K562 (cell line): ENCODE results near the gene LGALS7B. TPM values are rescaled to one million over a fixed set of nuclear protein-coding genes. Genes with fewer than 3 reads are reported as not detected.
"Not testable (repeated sequence)": the region's sequence is repeated elsewhere in the genome, so short reads cannot be mapped to it uniquely, and the experiment has no call there.

ENCODE experiments used
- ATAC-seq: fragments of 200-7000 bp; cut with Tn5 transposase; 3 replicates; pipeline ENCODE4 v1.9.1; 2020; ENCODE audit warnings: moderate library complexity
- BruUV-seq: library from RNA; stranded (reverse); fragments of 400-500 nt; replicated peaks from 2 replicates; lab custom pipeline; 2021; lab: Mats Ljungman, UMichigan
- CTCF ChIA-PET: fragments of 300-600 bp; formaldehyde crosslinking; extraction: SDS; loops from one replicate; lab custom pipeline; 2021; ENCODE audit warnings: low intra/inter-chr PET ratio; lab: Yijun Ruan, JAX
- POLR2A ChIA-PET: fragments of 300-600, 350-650 bp; sonication (Branson Sonifier 250); formaldehyde crosslinking; extraction: SDS; loops from one replicate; lab custom pipeline; 2021; ENCODE audit warnings: antibody characterized with exemption, inconsistent platforms; lab: Yijun Ruan, JAX
- DNase-seq, 4 experiments: peaks; one replicate each; pipeline versions ENCODE4 v3.0.0 to v3.0.0-alpha.2; 2011 to 2018; ENCODE audit warnings: low spot score in 3 of 4, mixed read lengths in 3 of 4; ENCODE audit errors: extremely low read depth in 1 of 4
- FAIRE-seq: peaks from 2 replicates; lab custom pipeline; 2011; peaks lifted over from hg19 to GRCh38; lab: Jason Lieb, UNC
- H2AFZ ChIP-seq: 2 replicates; pipeline ENCODE4 v1.6.0; 2011; ENCODE audit warnings: low read depth, low read length, control low read depth, inconsistent platforms
- H3K27ac ChIP-seq: fragments of 200-600 bp; 3 replicates; pipeline ENCODE4 v1.8.0; 2011; ENCODE audit warnings: low read depth, mild to moderate bottlenecking, control low read depth, inconsistent platforms, low read length, moderate library complexity, mixed read lengths; ENCODE audit errors: extremely low read depth
- H3K27me3 ChIP-seq, 2 experiments: fragments of 300-600 bp in 1 of 2; 2 replicates in 1 of 2; 3 replicates in 1 of 2; pipeline versions ENCODE4 v1.6.0 to v1.8.0; 2011; ENCODE audit warnings: inconsistent platforms in 2 of 2, low read length in 2 of 2, mild to moderate bottlenecking in 1 of 2, mixed read lengths in 1 of 2, moderate library complexity in 1 of 2; ENCODE audit not compliant: control insufficient read depth in 2 of 2, insufficient read depth in 2 of 2
- H3K36me3 ChIP-seq: fragments of 300-600 bp; 3 replicates; pipeline ENCODE4 v1.8.0; 2011; ENCODE audit warnings: mild to moderate bottlenecking, low read length, inconsistent platforms; ENCODE audit not compliant: control insufficient read depth, insufficient read depth
- H3K4me1 ChIP-seq, 2 experiments: fragments of 200-600 bp in 1 of 2; replicated peaks in 1 of 2; 2 replicates in 1 of 2; 3 replicates in 1 of 2; pipeline versions ENCODE4 v1.5.1 to v1.8.0; 2011; ENCODE audit warnings: inconsistent platforms in 2 of 2, low read length in 2 of 2, mild to moderate bottlenecking in 1 of 2, mixed read lengths in 1 of 2, moderate library complexity in 1 of 2; ENCODE audit not compliant: control insufficient read depth in 2 of 2, insufficient read depth in 2 of 2
- H3K4me2 ChIP-seq: 2 replicates; pipeline ENCODE4 v1.6.1; 2011; ENCODE audit warnings: low read length, control low read depth, inconsistent platforms, mixed read lengths; ENCODE audit not compliant: insufficient read depth
- H3K4me3 ChIP-seq: fragments of 200-600 bp; sonication (generic), shearing (Covaris generic); 2 replicates; pipeline ENCODE4 v1.5.1; 2016; ENCODE audit warnings: control low read depth, inconsistent platforms
- H3K79me2 ChIP-seq: fragments of 200-600 bp; 3 replicates; pipeline ENCODE4 v1.8.0; 2011; ENCODE audit warnings: low read length, inconsistent platforms; ENCODE audit not compliant: control insufficient read depth, insufficient read depth
- H3K9ac ChIP-seq, 2 experiments: 2 replicates each; pipeline versions ENCODE4 v1.6.0 to v1.6.1; 2011; ENCODE audit warnings: low read depth in 2 of 2, low read length in 2 of 2, control low read depth in 1 of 2, inconsistent platforms in 1 of 2, mild to moderate bottlenecking in 1 of 2, mixed read lengths in 1 of 2; ENCODE audit not compliant: insufficient read depth in 1 of 2
- H3K9me1 ChIP-seq: one replicate; pipeline ENCODE4 v1.6.0; 2011; ENCODE audit warnings: inconsistent platforms, mild to moderate bottlenecking, low read length, moderate library complexity; ENCODE audit not compliant: control insufficient read depth, insufficient read depth
- H3K9me3 ChIP-seq: replicated peaks from 2 replicates; pipeline ENCODE4 v1.5.1; 2011; ENCODE audit warnings: low read depth, low read length, inconsistent platforms; ENCODE audit not compliant: control insufficient read depth, insufficient read depth
- H4K20me1 ChIP-seq: replicated peaks from 2 replicates; pipeline ENCODE4 v1.6.1; 2011; ENCODE audit warnings: low read length, inconsistent platforms, mixed read lengths; ENCODE audit not compliant: control insufficient read depth, insufficient read depth
- ADNP ChIP-seq: fragments of 200-800 bp; sonication (Bioruptor generic); IDR thresholded peaks from 2 replicates; pipeline ENCODE4 v1.6.1; 2016; ENCODE audit warnings: missing genetic modification characterization, missing compliant biosample characterization
- BCOR ChIP-seq: fragments of 450-650 bp; IDR thresholded peaks from 2 replicates; pipeline ENCODE4 v1.6.1; 2016
- CREB5 ChIP-seq: fragments of 250-450 bp; sonication (Bioruptor Pico); IDR thresholded peaks from 2 replicates; pipeline ENCODE4 v1.5.0; 2020; ENCODE audit warnings: mild to moderate bottlenecking
- RBM25 ChIP-seq: fragments of 200-400 bp; formaldehyde crosslinking; IDR thresholded peaks from 2 replicates; pipeline ENCODE4 v1.6.1; 2018; ENCODE audit warnings: low read length, low read depth, moderate library complexity; ENCODE audit not compliant: severe bottlenecking
- WGBS: fragments of 100-300 bp; shearing (Covaris generic); methylation state at CpG from one replicate; pipeline ENCODE4 v1.1.6; 2016; ENCODE audit warnings: low coverage, mixed read lengths; ENCODE audit not compliant: insufficient coverage; ENCODE audit errors: missing lambda C conversion rate; 5-methylcytosine and 5-hydroxymethylcytosine counted together
- in situ Hi-C: fragments of 300-500 bp; cut with MboI; formaldehyde crosslinking; loops from 4 replicates; pipeline ENCODE4 v1.15.0; 2018; ENCODE audit warnings: inconsistent platforms, mixed read lengths
- intact Hi-C: fragments of 100-400 bp; cut with micrococcal nuclease; formaldehyde crosslinking; loops from 2 replicates; pipeline ENCODE4 v1.14.2; 2022
- polyA plus RNA-seq, 8 experiments: library from polyadenylated mRNA; depleted of rRNA in 4 of 8; stranded (reverse) in 5 of 8; unstranded in 3 of 8; fragments of >200 nt; fragmentation: Nextera tagmentation in 2 of 8; fragmentation: Illumina TruSeq in 1 of 8; extraction: Ambion mirVana in 2 of 8; extraction: Trizol in 1 of 8; gene quantifications; 2 replicates each; pipeline versions ENCODE4 v1.2.1 to v1.2.3, GENCODE V29; 2011 to 2014; ENCODE audit warnings: inconsistent platforms in 1 of 8, missing spikeins in 1 of 8
- total RNA-seq, 7 experiments: library from RNA; depleted of rRNA in 6 of 7; stranded (reverse); fragments of >200 nt in 6 of 7; fragmentation: Illumina TruSeq in 2 of 7; extraction: Trizol in 2 of 7; gene quantifications; 2 replicates each; pipeline versions ENCODE4 v1.2.1 to v1.2.3, GENCODE V29; 2011 to 2021; ENCODE audit warnings: low replicate concordance in 1 of 7

Gene LGALS7B
- total and polyA plus RNA-seq, 9 of the 15 experiments (the other 6 are each of a cell fraction or from before 2014, with no cell fraction given): not detected

DNA sequence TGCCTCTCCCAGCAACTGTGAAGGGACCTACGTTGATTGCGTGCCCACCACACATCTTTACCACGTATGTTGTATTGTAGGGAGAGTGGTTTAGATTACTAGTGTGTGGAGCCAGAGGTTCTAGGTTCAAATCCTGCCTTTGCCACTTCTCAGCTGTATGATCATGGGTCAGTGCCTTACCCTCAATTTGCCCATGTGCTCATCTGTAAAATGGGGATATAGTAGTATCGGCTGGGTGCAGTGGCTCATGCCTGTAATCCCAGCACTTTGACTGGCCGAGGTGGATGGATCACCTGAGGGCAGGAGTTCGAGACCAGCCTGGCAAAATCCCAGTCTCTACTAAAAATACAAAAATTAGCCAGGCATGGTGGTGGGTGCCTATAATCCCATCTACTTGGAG lies 24.3 kb downstream of the LGALS7B start:
- intact Hi-C loops: no loop called here
- FAIRE-seq (no peak), ATAC-seq (no peak), DNase-seq (no peak)
- no TSS peak for BruUV-seq
- Histone ChIP-seq H3K27me3 (no peaks in the 10 kb centered on the region), H3K4me2 (no peak overlapping the region), H3K9me1 (no peaks in the 10 kb centered on the region), H4K20me1 (no peaks in the 10 kb centered on the region), H3K36me3 (peaks cover 22% of the 10 kb centered on the region; the same call in 2 of the 3 replicates), H3K4me3 (no peak overlapping the region), H3K9ac (0 out of 4 replicates have a peak overlapping the region, but pooled peaks of 1 of the 2 experiments have one; percentile 3), H3K79me2 (no peaks in the 10 kb centered on the region), H2AFZ (no peak overlapping the region), H3K4me1 (peaks cover 0 to 33% of the 10 kb centered on the region in 2 experiments; a peak in 2 of 5 replicates), H3K9me3 (no peaks in the 10 kb centered on the region), H3K27ac (no peak overlapping the region)
- in situ Hi-C loops: no loop called here
- ChIA-PET CTCF (no interaction called here), POLR2A (interaction anchor here (0.6 to 3.2 kb wide), 5 partner anchors 14 to 278 kb away, joined by 3 to 14 read pairs (median 3); partner anchors contain the start of gene ECH1)
- TF ChIP-seq ADNP (tag): peak; percentile 41; the same call in 1 of the 2 replicates
- TF ChIP-seq RBM25: peak; percentile 64
- TF ChIP-seq BCOR: peak; percentile 62
- TF ChIP-seq CREB5 (CRISPR knock-in tag): no peak
- 70% methylated on average over 6 of the region's 6 CpGs for WGBS

GRCh38 chr19:38813932-38814331 lies 24.9 kb downstream of the LGALS7B start:
- FAIRE-seq: peak; percentile 23
- H3K9me3 ChIP-seq, H2AFZ ChIP-seq, H3K4me3 ChIP-seq, H3K4me2 ChIP-seq, CTCF ChIA-PET, ATAC-seq, intact Hi-C loops, DNase-seq, H4K20me1 ChIP-seq, BruUV-seq, H3K27ac ChIP-seq, H3K9me1 ChIP-seq, H3K9ac ChIP-seq, H3K27me3 ChIP-seq, H3K79me2 ChIP-seq, in situ Hi-C loops: not testable (repeated sequence)
- peaks cover 4 to 35% of the 10 kb centered on the region in 2 experiments; a peak in 4 of 5 replicates for H3K4me1 ChIP-seq
- POLR2A ChIA-PET: interaction anchor here (0.6 to 3.2 kb wide), 3 partner anchors 18 to 86 kb away, joined by 3 to 14 read pairs (median 7); partner anchors contain the start of gene ECH1
- H3K36me3 ChIP-seq: peaks cover 22% of the 10 kb centered on the region; the same call in 2 of the 3 replicates
- 35% methylated on average over 2 of the region's 2 CpGs for WGBS
